Measurements from ENCODE around the gene ZBTB7A.
A peak's percentile ranks its signal among the peaks of the same experiment; 100 is the strongest.

The ZBTB7A gene

GRCh38 chr19:4068047-4068966 lies 1.6 kb upstream of the ZBTB7A start:
- peak in 2 of 3 donors; percentile 37 to 54 for DNase-seq
- H3K4me1 ChIP-seq (ENCODE audit: control extremely low read depth in 1 of 4, control insufficient read depth in 4 of 4, insufficient read depth in 4 of 4, low read length in 3 of 4): peaks cover 0 to 33% (median 29%) of the 10 kb centered on the region in 4 experiments
- H3K4me3 ChIP-seq (ENCODE audit: control insufficient read depth in 1 of 7, extremely low read depth in 1 of 7, insufficient read depth in 4 of 7, low read depth in 2 of 7, low read length in 6 of 7): peak overlapping the region; percentile 54 to 84 (median 77)
- peak overlapping the region in 1 of 2 experiments; percentile 77 for H3K27ac ChIP-seq (ENCODE audit: insufficient read depth in 1 of 2, low read depth in 1 of 2, low read length in 2 of 2, poor library complexity in 1 of 2, severe bottlenecking in 2 of 2)
- no peaks in the 10 kb centered on the region for H3K27me3 ChIP-seq (replicated peaks in 2 of 5; ENCODE audit: control insufficient read depth in 4 of 5, insufficient read depth in 5 of 5, low read length in 4 of 5)
- ChIA-PET POLR2A (interaction anchor here (0.9 kb wide), 1 partner anchor 83 kb away, joined by 3 read pairs; the partner anchor contains the start of gene EEF2), CTCF (no interaction called here)
- H3K36me3 ChIP-seq (ENCODE audit: control insufficient read depth in 4 of 4, insufficient read depth in 4 of 4, low read length in 3 of 4): peaks cover 0 to 4% (median under 1%) of the 10 kb centered on the region in 4 experiments
- H3K9me3 ChIP-seq (ENCODE audit: control extremely low read depth in 1 of 5, control insufficient read depth in 4 of 5, insufficient read depth in 2 of 5, low read depth in 1 of 5, low read length in 4 of 5): no peaks in the 10 kb centered on the region
- 1% methylated on average over 15 of the region's 31 CpGs for WGBS (ENCODE audit: insufficient coverage)

- peaks cover 0 to 41% (median 33%) of the 10 kb centered on the region in 4 experiments for H3K4me1 ChIP-seq (ENCODE audit: control extremely low read depth in 1 of 4, control insufficient read depth in 4 of 4, insufficient read depth in 4 of 4, low read length in 3 of 4)
- CTCF ChIA-PET: no interaction called here
- DNase-seq: peak; percentile 63 to 79 (median 68)
- peak overlapping the region; percentile 54 to 84 (median 77) for H3K4me3 ChIP-seq (ENCODE audit: control insufficient read depth in 1 of 7, extremely low read depth in 1 of 7, insufficient read depth in 4 of 7, low read depth in 2 of 7, low read length in 6 of 7)
- WGBS (ENCODE audit: insufficient coverage): 0% methylated on average over 14 of the region's 58 CpGs
- POLR2A ChIA-PET: interaction anchor here (1.0 to 1.3 kb wide), 2 partner anchors 17 to 42 kb away, joined by 3 to 4 read pairs; no protein-coding TSS in a partner anchor
- peak overlapping the region in 1 of 2 experiments; percentile 77 for H3K27ac ChIP-seq (ENCODE audit: insufficient read depth in 1 of 2, low read depth in 1 of 2, low read length in 2 of 2, poor library complexity in 1 of 2, severe bottlenecking in 2 of 2)
- peaks cover 0 to 12% (median 5%) of the 10 kb centered on the region in 4 experiments for H3K36me3 ChIP-seq (ENCODE audit: control insufficient read depth in 4 of 4, insufficient read depth in 4 of 4, low read length in 3 of 4)
- H3K27me3 ChIP-seq (replicated peaks in 2 of 5; ENCODE audit: control insufficient read depth in 4 of 5, insufficient read depth in 5 of 5, low read length in 4 of 5): no peaks in the 10 kb centered on the region
- no peaks in the 10 kb centered on the region for H3K9me3 ChIP-seq (ENCODE audit: control extremely low read depth in 1 of 5, control insufficient read depth in 4 of 5, insufficient read depth in 2 of 5, low read depth in 1 of 5, low read length in 4 of 5)
Observed at GRCh38 chr19:4067396-4068046, 822 bp upstream of the ZBTB7A start.

DNA sequence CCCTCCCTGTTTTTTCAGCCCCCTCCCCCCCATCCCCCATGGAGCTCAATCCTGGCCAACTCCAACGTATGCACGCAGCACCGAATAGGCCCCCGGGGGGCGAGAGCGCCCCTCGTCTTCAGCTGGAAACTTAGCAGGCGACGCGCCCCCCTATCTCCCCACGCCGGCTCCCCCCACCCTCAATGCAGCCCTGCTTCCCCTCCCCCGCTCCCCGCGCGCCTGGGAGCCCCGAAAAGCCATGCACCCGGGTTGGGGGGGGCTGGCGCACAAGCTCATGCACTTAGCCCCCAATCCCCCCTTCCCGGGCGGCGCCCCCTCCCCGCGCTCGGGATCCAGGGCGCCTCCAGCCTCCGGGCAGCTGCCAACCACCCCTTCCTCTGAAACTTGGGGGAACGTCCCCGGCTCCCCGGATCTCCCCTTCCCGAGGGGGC lies 508 bp downstream of the ZBTB7A start:
- CTCF ChIA-PET: no interaction called here
- WGBS (ENCODE audit: insufficient coverage): 0% methylated on average over 7 of the region's 31 CpGs
- Histone ChIP-seq H3K36me3 (ENCODE audit: control insufficient read depth in 4 of 4, insufficient read depth in 4 of 4, low read length in 3 of 4) (peaks cover 0 to 22% (median 8%) of the 10 kb centered on the region in 4 experiments), H3K27me3 (replicated peaks in 2 of 5; ENCODE audit: control insufficient read depth in 4 of 5, insufficient read depth in 5 of 5, low read length in 4 of 5) (no peaks in the 10 kb centered on the region), H3K9me3 (ENCODE audit: control extremely low read depth in 1 of 5, control insufficient read depth in 4 of 5, insufficient read depth in 2 of 5, low read depth in 1 of 5, low read length in 4 of 5) (no peaks in the 10 kb centered on the region), H3K27ac (ENCODE audit: insufficient read depth in 1 of 2, low read depth in 1 of 2, low read length in 2 of 2, poor library complexity in 1 of 2, severe bottlenecking in 2 of 2) (peak overlapping the region in 1 of 2 experiments; percentile 77), H3K4me3 (ENCODE audit: control insufficient read depth in 1 of 7, extremely low read depth in 1 of 7, insufficient read depth in 4 of 7, low read depth in 2 of 7, low read length in 6 of 7) (peak overlapping the region; percentile 57 to 84 (median 77)), H3K4me1 (ENCODE audit: control extremely low read depth in 1 of 4, control insufficient read depth in 4 of 4, insufficient read depth in 4 of 4, low read length in 3 of 4) (peaks cover 0 to 43% (median 38%) of the 10 kb centered on the region in 4 experiments)
- no peak for DNase-seq
- POLR2A ChIA-PET: interaction anchor here (0.6 kb wide), 2 partner anchors 23 to 72 kb away, joined by 3 read pairs; no protein-coding TSS in a partner anchor

DNA sequence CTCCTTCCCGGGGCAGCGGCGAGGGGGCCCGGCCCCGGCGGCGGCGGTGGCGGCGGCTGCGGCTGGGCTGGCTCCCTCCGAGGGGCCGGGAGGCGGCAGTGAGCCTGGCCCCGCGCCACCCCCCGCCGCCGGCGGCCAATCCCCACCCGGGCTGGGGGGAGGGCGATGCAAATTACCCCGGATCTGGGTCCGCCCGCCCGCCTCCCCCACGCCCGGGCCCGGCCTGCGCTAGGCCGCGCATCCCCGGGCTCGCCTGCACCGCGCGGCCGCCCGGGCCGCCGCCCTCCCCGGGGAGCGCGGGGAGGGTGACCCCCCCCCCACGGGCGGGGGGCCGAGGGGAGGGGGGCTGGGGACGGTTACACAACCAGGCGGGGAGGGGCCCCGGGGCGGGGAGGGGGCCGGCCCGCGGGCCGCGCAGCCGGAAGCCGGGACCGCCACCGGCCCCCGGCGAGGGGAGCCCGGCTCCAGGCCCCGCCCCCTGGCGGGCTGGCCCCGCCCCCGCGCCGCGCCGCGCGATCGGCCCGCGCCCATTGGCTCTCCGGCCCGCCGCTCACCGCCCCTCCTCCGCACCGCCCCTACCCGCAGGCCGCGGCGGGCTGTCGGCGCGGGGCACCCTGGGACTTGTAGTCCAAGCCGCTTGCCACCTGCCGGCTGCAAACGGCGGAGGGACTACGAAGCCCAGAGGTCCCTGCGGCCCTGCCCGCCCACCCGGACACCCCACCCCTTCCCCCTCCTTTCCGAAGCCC lies 1.1 kb downstream of the ZBTB7A start:
- Histone ChIP-seq H3K27me3 (replicated peaks in 2 of 5; ENCODE audit: control insufficient read depth in 4 of 5, insufficient read depth in 5 of 5, low read length in 4 of 5) (no peaks in the 10 kb centered on the region), H3K27ac (ENCODE audit: insufficient read depth in 1 of 2, low read depth in 1 of 2, low read length in 2 of 2, poor library complexity in 1 of 2, severe bottlenecking in 2 of 2) (no peak overlapping the region), H3K4me1 (ENCODE audit: control extremely low read depth in 1 of 4, control insufficient read depth in 4 of 4, insufficient read depth in 4 of 4, low read length in 3 of 4) (peaks cover 0 to 43% (median 38%) of the 10 kb centered on the region in 4 experiments), H3K4me3 (ENCODE audit: control insufficient read depth in 1 of 7, extremely low read depth in 1 of 7, insufficient read depth in 4 of 7, low read depth in 2 of 7, low read length in 6 of 7) (peak overlapping the region in 6 of 7 experiments; percentile 22 to 84 (median 79)), H3K9me3 (ENCODE audit: control extremely low read depth in 1 of 5, control insufficient read depth in 4 of 5, insufficient read depth in 2 of 5, low read depth in 1 of 5, low read length in 4 of 5) (no peaks in the 10 kb centered on the region), H3K36me3 (ENCODE audit: control insufficient read depth in 4 of 4, insufficient read depth in 4 of 4, low read length in 3 of 4) (peaks cover 0 to 27% (median 8%) of the 10 kb centered on the region in 4 experiments)
- ChIA-PET POLR2A (interaction anchor here (0.6 kb wide), 1 partner anchor 73 kb away, joined by 3 read pairs; no protein-coding TSS in a partner anchor), CTCF (no interaction called here)
- under 1% methylated on average over 46 of the region's 98 CpGs for WGBS (ENCODE audit: insufficient coverage)
- DNase-seq: peak; percentile 98 to 99 (median 99)

DNA sequence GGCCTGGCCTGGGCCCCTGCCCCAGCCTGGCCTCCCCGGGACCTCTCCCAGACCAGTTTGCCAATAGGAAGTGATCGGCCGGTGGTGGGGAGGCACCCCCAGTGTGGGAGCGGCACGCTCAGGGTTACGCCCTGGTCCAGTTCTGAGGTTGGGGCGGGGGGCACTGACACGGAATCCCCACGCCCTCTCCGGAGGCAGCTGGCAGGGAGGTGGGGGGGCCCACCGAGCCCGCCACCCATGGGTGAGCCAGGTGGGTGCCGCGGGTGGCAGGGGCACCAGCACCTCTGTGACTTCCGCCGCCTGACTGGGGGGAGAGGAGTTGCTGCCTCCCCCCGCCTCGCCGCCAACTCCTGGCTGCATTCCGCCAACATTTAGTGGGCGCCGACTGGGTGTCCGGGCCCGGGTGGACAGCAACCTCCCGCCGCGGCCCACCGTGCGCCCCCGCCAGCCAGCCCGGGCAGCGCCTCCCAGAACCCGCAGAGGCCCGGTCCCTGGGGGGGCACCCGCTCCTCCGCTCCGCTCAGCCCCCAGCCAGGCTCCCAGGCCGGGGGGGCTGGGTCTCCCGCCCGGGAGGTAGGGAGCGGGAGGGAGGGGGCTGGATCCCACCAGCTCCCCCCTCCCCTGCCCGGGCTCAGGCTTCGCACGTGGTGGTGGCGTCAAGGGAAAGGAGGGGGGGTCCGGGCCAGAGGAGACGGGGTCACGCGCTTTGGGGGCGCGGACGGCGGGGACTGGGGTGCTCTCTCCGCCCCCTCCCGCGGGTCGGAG lies 2.0 kb downstream of the ZBTB7A start:
- Histone ChIP-seq H3K36me3 (ENCODE audit: control insufficient read depth in 4 of 4, insufficient read depth in 4 of 4, low read length in 3 of 4) (peaks cover 0 to 32% (median 9%) of the 10 kb centered on the region in 4 experiments), H3K4me1 (ENCODE audit: control extremely low read depth in 1 of 4, control insufficient read depth in 4 of 4, insufficient read depth in 4 of 4, low read length in 3 of 4) (peaks cover 0 to 44% (median 40%) of the 10 kb centered on the region in 4 experiments), H3K27me3 (replicated peaks in 2 of 5; ENCODE audit: control insufficient read depth in 4 of 5, insufficient read depth in 5 of 5, low read length in 4 of 5) (no peaks in the 10 kb centered on the region), H3K27ac (ENCODE audit: insufficient read depth in 1 of 2, low read depth in 1 of 2, low read length in 2 of 2, poor library complexity in 1 of 2, severe bottlenecking in 2 of 2) (peak overlapping the region; percentile 58 to 78), H3K9me3 (ENCODE audit: control extremely low read depth in 1 of 5, control insufficient read depth in 4 of 5, insufficient read depth in 2 of 5, low read depth in 1 of 5, low read length in 4 of 5) (no peaks in the 10 kb centered on the region), H3K4me3 (ENCODE audit: control insufficient read depth in 1 of 7, extremely low read depth in 1 of 7, insufficient read depth in 4 of 7, low read depth in 2 of 7, low read length in 6 of 7) (peak overlapping the region; percentile 42 to 81 (median 70))
- ChIA-PET POLR2A (no interaction called here), CTCF (no interaction called here)
- peak in 2 of 3 donors; percentile 57 to 69 for DNase-seq
- WGBS (ENCODE audit: insufficient coverage): under 1% methylated on average over 37 of the region's 57 CpGs

DNA sequence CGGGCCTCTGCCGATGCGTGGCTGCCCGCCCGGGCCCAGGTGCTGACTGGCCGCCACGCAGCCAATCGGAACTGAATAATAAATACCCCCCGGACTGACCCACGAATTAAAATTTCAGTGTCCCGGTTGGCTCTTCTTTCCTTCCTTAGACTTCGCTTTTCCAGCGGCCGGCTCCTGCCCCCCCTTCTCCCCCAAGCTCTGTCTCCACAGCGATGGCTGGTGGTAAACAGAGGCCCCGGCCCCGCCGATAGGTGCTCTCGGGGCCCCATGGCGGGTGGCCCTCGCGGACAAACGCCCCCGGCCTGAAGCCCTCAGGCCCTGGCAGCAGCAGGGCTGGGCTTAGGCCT lies 2.6 kb downstream of the ZBTB7A start:
- no peak for DNase-seq
- 17% methylated on average over 22 of the region's 24 CpGs for WGBS (ENCODE audit: insufficient coverage)
- H3K9me3 ChIP-seq (ENCODE audit: control extremely low read depth in 1 of 5, control insufficient read depth in 4 of 5, insufficient read depth in 2 of 5, low read depth in 1 of 5, low read length in 4 of 5): no peaks in the 10 kb centered on the region
- H3K4me1 ChIP-seq (ENCODE audit: control extremely low read depth in 1 of 4, control insufficient read depth in 4 of 4, insufficient read depth in 4 of 4, low read length in 3 of 4): peaks cover 0 to 44% (median 39%) of the 10 kb centered on the region in 4 experiments
- H3K27me3 ChIP-seq (replicated peaks in 2 of 5; ENCODE audit: control insufficient read depth in 4 of 5, insufficient read depth in 5 of 5, low read length in 4 of 5): no peaks in the 10 kb centered on the region
- ChIA-PET POLR2A (no interaction called here), CTCF (no interaction called here)
- peak overlapping the region; percentile 42 to 81 (median 70) for H3K4me3 ChIP-seq (ENCODE audit: control insufficient read depth in 1 of 7, extremely low read depth in 1 of 7, insufficient read depth in 4 of 7, low read depth in 2 of 7, low read length in 6 of 7)
- H3K27ac ChIP-seq (ENCODE audit: insufficient read depth in 1 of 2, low read depth in 1 of 2, low read length in 2 of 2, poor library complexity in 1 of 2, severe bottlenecking in 2 of 2): peak overlapping the region; percentile 58 to 78
- peaks cover 0 to 32% (median 9%) of the 10 kb centered on the region in 4 experiments for H3K36me3 ChIP-seq (ENCODE audit: control insufficient read depth in 4 of 4, insufficient read depth in 4 of 4, low read length in 3 of 4)

Measured in common myeloid progenitor, CD34-positive (primary cell).